HepG2 (cell line): ENCODE data around the gene TBL2. TPM values are rescaled to one million over a fixed set of nuclear protein-coding genes. Genes with fewer than 3 reads are reported as not detected.
A peak's percentile ranks its signal among the peaks of the same experiment; 100 is the strongest.

Source experiments
- AGO2 ChIP-seq: fragments of 200-400 bp; formaldehyde crosslinking; optimal IDR thresholded peaks from 2 replicates; pipeline ENCODE3; 2017; ENCODE audit warnings: mild to moderate bottlenecking, low read depth, low read length, moderate library complexity
- CAMTA2 ChIP-seq: sonication (generic); formaldehyde crosslinking; IDR thresholded peaks from 2 replicates; pipeline ENCODE4 v1.4.0; 2020; ENCODE audit warnings: mild to moderate bottlenecking, missing genetic modification reagents, borderline replicate concordance
- CEBPZ ChIP-seq: IDR thresholded peaks from 2 replicates; pipeline ENCODE4 v1.6.1; 2012; ENCODE audit warnings: low read length, improper control_type of control experiment
- HNF1B ChIP-seq: sonication (generic); formaldehyde crosslinking; IDR thresholded peaks from 2 replicates; pipeline ENCODE4 v1.5.1; 2020; ENCODE audit warnings: mild to moderate bottlenecking, moderate library complexity, missing genetic modification reagents
- MZF1 ChIP-seq: sonication (generic); formaldehyde crosslinking; IDR thresholded peaks from 2 replicates; pipeline ENCODE4 v1.8.1; 2023; ENCODE audit warnings: mild to moderate bottlenecking, missing genetic modification reagents, borderline replicate concordance
- NFIB ChIP-seq: sonication (generic); formaldehyde crosslinking; IDR thresholded peaks from 2 replicates; pipeline ENCODE4 v1.9.0; 2021; ENCODE audit warnings: missing genetic modification reagents, mild to moderate bottlenecking, borderline replicate concordance
- NPAS2 ChIP-seq: sonication (generic); formaldehyde crosslinking; IDR thresholded peaks from 2 replicates; pipeline ENCODE4 v1.8.0; 2022; ENCODE audit warnings: mild to moderate bottlenecking, missing genetic modification reagents, borderline replicate concordance
- POLR2A ChIP-seq, 2 experiments: IDR thresholded peaks; 2 replicates each; pipeline ENCODE4 v1.6.1; 2011; ENCODE audit warnings: low read depth in 2 of 2, low read length in 2 of 2, mild to moderate bottlenecking in 1 of 2, moderate library complexity in 1 of 2; ENCODE audit not compliant: insufficient read depth in 1 of 2
- RERE ChIP-seq: IDR thresholded peaks from 2 replicates; pipeline ENCODE4 v1.6.1; 2016; ENCODE audit warnings: low read depth, missing genetic modification reagents, missing compliant biosample characterization
- THAP8 ChIP-seq: sonication (generic); formaldehyde crosslinking; IDR thresholded peaks from 2 replicates; pipeline ENCODE4 v1.5.1; 2020; ENCODE audit warnings: missing genetic modification reagents, mild to moderate bottlenecking, borderline replicate concordance
- WIZ ChIP-seq: sonication (generic); formaldehyde crosslinking; IDR thresholded peaks from 2 replicates; pipeline ENCODE4 v1.5.1; 2020; ENCODE audit warnings: mild to moderate bottlenecking, missing genetic modification reagents
- ZNF883 ChIP-seq: sonication (generic); formaldehyde crosslinking; IDR thresholded peaks from 2 replicates; pipeline ENCODE4 v1.5.1; 2020; ENCODE audit warnings: mild to moderate bottlenecking, missing genetic modification reagents; ENCODE audit errors: not compliant biosample characterization
- polyA plus RNA-seq, 8 experiments: library from polyadenylated mRNA; depleted of rRNA in 3 of 8; stranded (reverse) in 7 of 8; unstranded in 1 of 8; fragments of >200 nt; fragmentation: Illumina TruSeq in 4 of 8; extraction: Trizol in 4 of 8; gene quantifications; 2 replicates each; pipeline versions ENCODE4 v1.2.1 to v1.2.3, GENCODE V29; 2011 to 2016; ENCODE audit warnings: low read depth in 4 of 8, missing spikeins in 1 of 8, mixed read lengths in 1 of 8; ENCODE audit not compliant: insufficient read depth in 1 of 8
- total RNA-seq, 5 experiments: library from RNA; depleted of rRNA; stranded (reverse); fragments of >200 nt; fragmentation: Illumina TruSeq; extraction: Trizol; gene quantifications; 2 replicates each; pipeline ENCODE4 v1.2.3, GENCODE V29; 2016; ENCODE audit warnings: low read depth in 1 of 5

TBL2 gene
- total and polyA plus RNA-seq, 2 of the 13 experiments (the other 11 are each of a cell fraction or from before 2014, with no cell fraction given), result 43.4 to 47.2 TPM

GRCh38 chr7:73557397-73558257 is 20.8 kb downstream of the TBL2 start, which contains the start of gene BCL7B (continued):
- peak; percentile 41; the same call in 1 of the 2 replicates for TF ChIP-seq RERE
- peak; percentile 86 for TF ChIP-seq WIZ (CRISPR knock-in tag)
- no peak for TF ChIP-seq NPAS2 (CRISPR knock-in tag)
- TF ChIP-seq CEBPZ, result no peak
- TF ChIP-seq AGO2, result peak; percentile 75
- no peak; the same call in 1 of the 2 replicates for TF ChIP-seq MZF1 (CRISPR knock-in tag)
- TF ChIP-seq POLR2A (IDR thresholded peaks at IDR 0.05; ENCODE audit: insufficient read depth in 1 of 2, low read depth in 2 of 2, low read length in 2 of 2), result peak; percentile 66 to 67
- peak; percentile 82 for TF ChIP-seq HNF1B
- TF ChIP-seq THAP8, result peak; percentile 87
- TF ChIP-seq CAMTA2 (CRISPR knock-in tag), result peak; percentile 99
- 0 out of 2 replicates have a peak, but pooled peaks have one; percentile 45 for TF ChIP-seq NFIB (CRISPR knock-in tag)
- TF ChIP-seq ZNF883 (CRISPR knock-in tag), result peak; percentile 99
